ENCODE measurements around the gene PFDN6. TPM values are rescaled to one million over a fixed set of nuclear protein-coding genes. Genes with fewer than 3 reads are reported as not detected.

Gene PFDN6
- total and polyA plus RNA-seq, 2 of the 13 experiments (the other 11 are each of a cell fraction or from before 2014, with no cell fraction given) = 75.5 to 87.0 TPM

- TF ChIP-seq NCOA2 (CRISPR knock-in tag; IDR thresholded peaks at IDR 0.05) (0 out of 2 replicates have a peak, but pooled peaks have one; percentile 26), ELK4 (CRISPR knock-in tag; IDR thresholded peaks at IDR 0.05; ENCODE audit: borderline replicate concordance) (no peak), NFATC3 (CRISPR knock-in tag; IDR thresholded peaks at IDR 0.05) (no peak), SOX13 (IDR thresholded peaks at IDR 0.05) (no peak), SOX13 (CRISPR knock-in tag; conservative IDR thresholded peaks at IDR 0.05 in 1 of 2, IDR thresholded peaks at IDR 0.05 in 1 of 2) (no peak), ZBTB39 (CRISPR knock-in tag; IDR thresholded peaks at IDR 0.05) (no peak), ZNF34 (CRISPR knock-in tag; IDR thresholded peaks at IDR 0.05; ENCODE audit: borderline replicate concordance) (0 out of 2 replicates have a peak, but pooled peaks have one; percentile 42), PLRG1 (conservative IDR thresholded peaks at IDR 0.05) (no peak), HOXA3 (CRISPR knock-in tag; IDR thresholded peaks at IDR 0.05) (peak; percentile 97), PHF8 (CRISPR knock-in tag; IDR thresholded peaks at IDR 0.05) (peak; percentile 68), RNF2 (conservative IDR thresholded peaks at IDR 0.05; ENCODE audit: low read depth) (0 out of 2 replicates have a peak, but pooled peaks have one; percentile 18), ZNF30 (CRISPR knock-in tag; IDR thresholded peaks at IDR 0.05) (no peak), ZNF652 (CRISPR knock-in tag; IDR thresholded peaks at IDR 0.05; ENCODE audit: borderline replicate concordance, low read depth) (no peak), KDM4B (CRISPR knock-in tag; IDR thresholded peaks at IDR 0.05) (no peak), ZNF160 (CRISPR knock-in tag; IDR thresholded peaks at IDR 0.05) (no peak), ZNF891 (CRISPR knock-in tag; IDR thresholded peaks at IDR 0.05) (no peak), DBP (CRISPR knock-in tag; IDR thresholded peaks at IDR 0.05; ENCODE audit: not compliant biosample characterization) (no peak), GFI1 (CRISPR knock-in tag; IDR thresholded peaks at IDR 0.05; ENCODE audit: borderline replicate concordance) (no peak), MYPOP (CRISPR knock-in tag; IDR thresholded peaks at IDR 0.05) (no peak), HNF4G (IDR thresholded peaks at IDR 0.05; ENCODE audit: borderline replicate concordance, low read depth, low read length) (no peak), HNF4G (CRISPR knock-in tag; IDR thresholded peaks at IDR 0.05; ENCODE audit: borderline replicate concordance, low read depth) (no peak; the same call in 1 of the 2 replicates), GTF3A (CRISPR knock-in tag; conservative IDR thresholded peaks at IDR 0.05) (peak; percentile 60; the same call in 1 of the 2 replicates), ZNF441 (CRISPR knock-in tag; IDR thresholded peaks at IDR 0.05; ENCODE audit: borderline replicate concordance) (no peak), SRY (CRISPR knock-in tag; IDR thresholded peaks at IDR 0.05) (0 out of 2 replicates have a peak, but pooled peaks have one; percentile 42), FOXK2 (IDR thresholded peaks at IDR 0.05) (peak; percentile 97)
These were observed at the start of gene PFDN6, which contains the start of gene WDR46 (continued) for GRCh38 chr6:33288921-33289783.
